Colon (tissue), 2 donors: ENCODE results near the gene BMPR1A.

Source experiments
- FAIRE-seq: peaks from 2 replicates; lab custom pipeline; 2012; peaks lifted over from hg19 to GRCh38; lab: Jason Lieb, UNC
- donor health status: control.
- donor health status: control.

The BMPR1A gene

GRCh38 chr10:86765548-86765947 is 9.1 kb downstream of the BMPR1A start:
- no peak for FAIRE-seq

DNA sequence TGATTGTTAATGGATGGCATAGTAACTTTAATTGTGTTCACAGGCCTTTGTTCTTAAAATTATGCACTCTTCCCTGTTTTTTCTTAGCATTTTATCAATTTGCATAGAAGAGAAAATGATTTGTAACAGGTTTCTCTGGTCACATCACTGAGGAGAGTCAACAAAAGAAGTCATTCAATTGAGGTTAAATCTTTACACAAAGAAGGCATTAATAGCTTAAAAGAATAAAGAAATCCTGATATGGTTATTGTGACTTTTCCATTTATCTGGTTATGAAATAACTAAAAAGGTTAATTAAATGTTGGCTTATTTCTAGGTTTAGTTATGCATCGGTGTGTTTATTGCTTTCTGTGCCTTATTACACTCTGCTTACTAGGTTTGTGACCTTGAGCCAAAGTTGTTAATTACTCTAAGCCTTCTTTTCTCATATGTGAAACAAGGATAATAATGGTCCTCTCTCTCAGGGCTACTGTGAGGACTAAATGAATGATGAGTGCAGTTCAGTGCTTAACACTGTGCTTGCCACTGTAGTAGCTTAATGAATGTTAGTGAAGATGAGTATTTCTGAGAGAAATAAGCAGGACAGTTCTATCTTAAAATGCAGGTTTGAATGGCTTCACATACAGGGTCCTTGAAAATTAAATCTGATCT is 12.1 kb downstream of the BMPR1A start:
- no peak for FAIRE-seq

DNA sequence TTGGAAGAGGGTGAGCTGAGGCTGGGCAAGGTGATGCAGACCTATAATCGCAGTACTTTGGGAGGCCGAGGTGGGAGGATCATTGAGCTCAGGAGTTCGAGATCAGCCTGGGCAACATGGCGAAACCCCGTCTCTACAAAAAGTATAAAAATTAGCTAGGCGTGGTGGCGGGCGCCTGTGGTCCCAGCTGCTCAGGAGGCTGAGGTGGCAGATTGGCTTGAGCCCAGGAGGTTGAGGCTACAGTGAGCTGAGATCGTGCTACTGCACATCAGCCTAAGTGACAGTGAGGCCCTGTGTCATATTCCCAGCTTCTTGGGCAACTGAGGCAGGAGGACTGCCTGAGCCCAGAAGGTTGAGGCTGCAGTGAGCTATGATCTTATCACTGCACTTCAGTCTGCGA is 13.6 kb downstream of the BMPR1A start:
- no peak for FAIRE-seq

GRCh38 chr10:86770412-86770960 is 14.1 kb downstream of the BMPR1A start:
- FAIRE-seq, result no peak

GRCh38 chr10:86773498-86773897 is 17.1 kb downstream of the BMPR1A start:
- no peak for FAIRE-seq

DNA sequence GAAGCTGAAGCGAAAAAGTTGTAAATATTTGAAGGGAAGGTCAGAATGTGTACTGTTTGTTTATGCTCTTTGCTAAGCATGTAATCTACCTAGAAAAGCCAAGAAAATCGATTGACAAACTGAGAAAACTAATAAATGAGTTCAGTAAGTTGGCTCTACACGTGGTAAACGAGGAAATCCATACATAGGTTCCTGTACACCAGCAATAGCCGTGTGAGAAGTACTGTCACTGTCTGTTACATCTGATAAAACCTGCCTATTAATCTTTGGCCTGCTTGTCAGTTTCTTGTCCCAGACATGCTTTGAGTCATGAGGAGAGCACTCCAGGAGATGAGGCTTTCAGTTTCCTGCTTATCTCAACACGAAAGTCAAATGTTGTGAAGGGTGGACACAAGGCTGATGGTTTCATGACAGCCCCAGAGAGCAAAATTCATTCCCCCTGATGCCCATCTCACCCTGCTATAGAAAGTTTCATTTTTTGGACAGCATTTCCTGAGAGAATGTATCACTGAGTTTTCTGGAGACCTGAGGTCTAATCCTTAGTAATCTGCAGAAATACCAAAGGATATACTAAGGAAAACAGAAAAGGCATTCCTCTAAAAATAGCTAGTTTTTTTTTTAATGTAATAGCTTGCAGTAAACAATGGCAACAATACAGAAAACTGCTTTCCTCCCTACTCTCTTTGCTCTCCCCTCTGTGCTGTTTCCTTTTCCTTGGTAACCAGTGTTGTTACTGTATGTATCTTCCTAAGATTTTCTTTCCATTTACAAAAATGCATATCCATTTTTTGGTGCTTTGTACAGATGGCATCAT is 18.8 kb downstream of the BMPR1A start:
- FAIRE-seq, result no peak

DNA sequence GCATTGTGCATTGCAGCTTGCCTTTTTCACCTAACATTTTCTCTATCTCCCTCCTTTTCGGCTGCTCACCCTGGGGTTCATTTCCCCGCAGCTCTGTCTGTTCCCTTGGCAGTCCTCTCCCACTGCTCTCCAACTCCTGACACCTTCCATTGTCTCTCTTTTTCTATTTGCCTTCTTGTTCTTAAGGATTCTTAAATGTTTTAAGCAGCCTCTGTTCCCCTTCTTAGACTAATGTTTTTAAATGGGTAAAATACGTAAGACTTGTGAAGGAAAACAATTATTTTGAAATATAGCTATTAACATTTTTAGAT is 19.4 kb downstream of the BMPR1A start:
- no peak for FAIRE-seq

DNA sequence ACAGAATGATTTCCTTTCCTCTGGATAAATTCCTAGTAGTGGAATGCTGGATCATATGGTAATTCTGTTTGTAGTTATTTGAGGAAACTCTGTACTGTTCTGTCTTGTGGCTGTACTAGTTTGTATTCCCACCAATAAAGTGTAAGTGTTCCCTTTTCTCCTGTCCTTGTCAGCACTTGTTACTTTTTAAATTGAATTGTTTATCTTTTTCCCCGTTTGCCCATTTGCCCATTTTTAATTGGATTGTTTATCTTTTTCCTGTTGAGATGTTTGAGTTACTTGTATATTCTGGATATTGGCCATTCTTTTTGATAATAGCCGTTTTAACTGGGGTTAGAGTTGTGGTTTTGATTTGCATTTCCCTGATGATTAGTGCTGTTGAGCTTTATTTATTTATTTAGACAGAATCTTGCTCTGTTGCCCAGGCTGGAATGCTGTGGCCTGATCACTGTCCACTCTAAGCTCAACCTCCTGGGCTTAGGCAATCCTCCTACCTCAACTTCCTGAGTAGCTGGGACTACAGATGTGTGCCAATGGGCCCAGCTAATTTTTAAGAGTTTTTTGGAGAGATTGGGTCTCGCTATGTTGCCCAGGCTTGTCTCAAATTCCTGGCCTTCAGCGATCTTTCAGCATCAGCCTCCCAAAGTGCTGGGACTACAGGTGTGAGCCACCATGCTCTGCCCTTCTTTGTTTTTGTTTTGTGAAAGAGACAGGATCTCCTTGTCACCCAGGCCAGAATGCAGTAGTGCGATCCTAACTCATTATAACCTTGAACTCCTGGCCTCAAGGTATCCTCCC is 23.0 kb downstream of the BMPR1A start:
- FAIRE-seq, result no peak

- no peak for FAIRE-seq
These were observed 26.4 kb downstream of the BMPR1A start for GRCh38 chr10:86782701-86783418.

- peak; percentile 57 for FAIRE-seq
These were observed 28.6 kb downstream of the BMPR1A start for GRCh38 chr10:86785037-86785436.

DNA sequence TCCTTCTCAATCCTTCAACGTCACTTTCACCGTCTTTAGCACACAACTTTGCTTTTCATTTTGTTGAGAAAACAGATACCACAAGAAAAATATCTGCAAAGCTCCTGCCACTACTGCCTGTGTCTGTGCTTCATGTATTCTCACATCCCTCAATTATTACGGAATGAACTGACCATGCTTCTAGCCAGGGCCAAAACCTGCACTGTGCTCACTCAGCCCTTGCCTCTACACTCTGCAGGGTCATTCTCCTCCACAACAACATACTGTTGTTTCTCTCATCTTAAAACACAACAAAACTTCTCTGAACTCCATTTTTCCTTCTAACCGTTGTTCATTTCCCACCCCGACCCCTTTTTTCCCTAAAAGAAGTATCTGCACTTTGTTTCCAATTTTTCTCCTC is 29.5 kb downstream of the BMPR1A start:
- FAIRE-seq, result no peak

- FAIRE-seq, result no peak
These were observed 29.9 kb downstream of the BMPR1A start for GRCh38 chr10:86786368-86786767.

GRCh38 chr10:86790394-86790793 is 34.0 kb downstream of the BMPR1A start:
- no peak for FAIRE-seq

GRCh38 chr10:86792461-86793167 is 36.2 kb downstream of the BMPR1A start:
- no peak for FAIRE-seq

- no peak for FAIRE-seq
These were observed 37.3 kb downstream of the BMPR1A start for GRCh38 chr10:86793696-86794095.

DNA sequence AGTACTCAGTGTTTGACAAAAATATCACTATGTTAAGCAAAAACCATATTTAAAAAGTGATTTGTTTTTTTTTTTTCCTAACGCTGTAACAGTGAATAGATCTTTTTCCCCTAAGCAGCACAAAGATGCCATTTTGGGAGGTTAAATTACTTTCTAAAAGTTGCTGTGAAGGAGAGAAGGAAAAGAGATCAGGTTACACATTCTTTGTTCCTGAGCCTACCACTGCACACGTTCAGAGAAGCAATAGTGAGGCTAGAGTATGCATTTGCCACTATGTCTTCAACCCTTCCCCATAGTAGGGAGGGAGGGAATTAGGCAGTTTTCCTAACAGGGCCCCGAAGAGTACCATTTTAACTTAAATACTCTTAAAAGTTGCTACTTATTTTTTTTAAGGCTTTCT is 38.9 kb downstream of the BMPR1A start:
- no peak for FAIRE-seq

DNA sequence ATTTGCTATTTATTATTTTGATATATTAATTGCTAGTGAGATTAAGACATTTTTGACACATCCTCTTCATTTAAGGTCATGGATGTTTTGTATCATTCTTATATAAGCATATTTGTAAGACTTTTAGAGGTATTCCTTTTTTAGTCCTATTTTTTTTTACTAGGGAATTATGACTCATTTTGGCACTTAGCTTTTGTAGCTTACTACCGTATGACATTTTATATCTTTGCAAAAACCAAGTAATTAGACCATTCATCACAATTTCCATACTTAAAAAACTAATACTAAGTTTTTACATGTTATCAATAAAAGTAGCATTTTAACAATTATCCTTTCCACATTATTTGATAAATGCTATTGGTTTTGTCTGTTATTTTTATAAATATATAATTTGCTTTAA is 41.6 kb downstream of the BMPR1A start:
- FAIRE-seq, result no peak

- FAIRE-seq, result no peak
These were observed 42.2 kb downstream of the BMPR1A start for GRCh38 chr10:86798611-86799010.

DNA sequence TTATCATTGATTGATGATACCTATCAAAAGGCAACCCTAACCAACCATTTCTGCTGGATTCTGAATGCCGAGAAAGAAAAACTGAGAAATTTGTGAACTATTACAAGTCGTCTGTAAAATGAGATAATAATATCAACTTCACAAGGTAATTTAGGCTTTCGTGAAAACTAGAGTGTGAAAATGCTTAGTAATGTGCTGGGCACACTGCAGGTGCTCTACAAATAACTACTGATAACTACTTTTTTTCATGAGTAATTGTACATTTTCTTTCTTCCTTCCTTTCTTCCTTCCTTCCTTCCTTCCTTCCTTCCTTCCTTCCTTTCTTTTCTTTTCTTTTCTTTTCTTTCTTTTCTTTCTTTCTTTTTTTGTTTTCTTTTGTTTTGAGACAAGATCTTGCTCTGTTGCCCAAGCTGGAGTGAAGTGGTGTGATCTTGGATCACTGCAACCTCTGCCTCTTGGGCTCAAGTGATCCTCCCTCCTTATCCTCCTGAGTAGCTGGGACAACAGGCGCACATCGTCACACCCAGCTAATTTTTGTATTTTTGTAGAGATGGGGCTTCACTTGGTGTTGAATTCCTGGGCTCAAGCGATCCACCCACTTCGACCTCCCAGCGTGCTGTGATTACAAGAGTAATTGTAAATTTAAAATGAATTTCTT is 42.9 kb downstream of the BMPR1A start:
- FAIRE-seq, result no peak

DNA sequence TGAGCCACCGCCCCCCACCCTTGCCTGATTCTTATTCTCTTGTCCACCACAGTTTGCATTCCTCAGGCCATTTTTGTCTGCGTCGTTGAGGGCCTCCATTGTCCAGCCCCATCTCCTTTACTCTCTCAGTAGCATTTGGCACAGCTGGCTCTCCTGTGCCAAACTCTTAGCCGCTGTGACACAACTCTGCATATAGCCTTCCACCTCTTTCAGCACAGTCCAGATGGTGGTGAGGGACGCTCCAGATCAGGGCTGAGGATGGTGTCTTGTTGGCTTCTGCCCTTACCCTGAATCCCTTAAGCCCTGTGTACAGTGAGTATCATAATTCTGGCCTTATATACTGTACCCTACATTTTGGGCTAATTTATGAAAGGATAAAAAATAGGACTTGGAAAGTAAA is 45.6 kb downstream of the BMPR1A start:
- FAIRE-seq, result no peak

- no peak for FAIRE-seq
These were observed 46.2 kb downstream of the BMPR1A start for GRCh38 chr10:86802473-86803108.
